ENCODE results near the gene CORO7.

CORO7 gene

GRCh38 chr16:4383591-4384444 is 32.6 kb downstream of the CORO7 start:
- no peak for DNase-seq (ENCODE audit: low read depth)

- DNase-seq (ENCODE audit: low read depth), result no peak
Observed at GRCh38 chr16:4382795-4383357, 33.5 kb downstream of the CORO7 start.

- DNase-seq (ENCODE audit: low read depth), result no peak
Observed at GRCh38 chr16:4381935-4382794, 34.2 kb downstream of the CORO7 start.

GRCh38 chr16:4381072-4381934 is 35.1 kb downstream of the CORO7 start:
- no peak for DNase-seq (ENCODE audit: low read depth)

- no peak for DNase-seq (ENCODE audit: low read depth)
Observed at GRCh38 chr16:4380119-4381063, 36.0 kb downstream of the CORO7 start.

GRCh38 chr16:4378999-4379690 is 37.3 kb downstream of the CORO7 start:
- DNase-seq (ENCODE audit: low read depth), result no peak

- no peak for DNase-seq (ENCODE audit: low read depth)
Observed at GRCh38 chr16:4378161-4378666, 38.2 kb downstream of the CORO7 start.

- no peak for DNase-seq (ENCODE audit: low read depth)
Observed at GRCh38 chr16:4377573-4378154, 38.7 kb downstream of the CORO7 start.

- no peak for DNase-seq (ENCODE audit: low read depth)
Observed at GRCh38 chr16:4376893-4377572, 39.4 kb downstream of the CORO7 start.

- no peak for DNase-seq (ENCODE audit: low read depth)
Observed at GRCh38 chr16:4376126-4376892, 40.1 kb downstream of the CORO7 start.

- no peak for DNase-seq (ENCODE audit: low read depth)
Observed at GRCh38 chr16:4375717-4376116, 40.7 kb downstream of the CORO7 start.

- no peak for DNase-seq (ENCODE audit: low read depth)
Observed at GRCh38 chr16:4373909-4374742, 42.3 kb downstream of the CORO7 start.

- no peak for DNase-seq (ENCODE audit: low read depth)
Observed at GRCh38 chr16:4373356-4373908, 43.0 kb downstream of the CORO7 start.

- DNase-seq (ENCODE audit: low read depth), result no peak
Observed at GRCh38 chr16:4372578-4373355, 43.6 kb downstream of the CORO7 start.

GRCh38 chr16:4372001-4372577 is 44.3 kb downstream of the CORO7 start:
- no peak for DNase-seq (ENCODE audit: low read depth)
